HG02798 (cell line): ENCODE measurements around the gene SAMD4A.

Source experiments
- ATAC-seq: cut with Tn5 transposase; IDR thresholded peaks from one replicate; pipeline ENCODE4 v1.9.1; 2021; ENCODE audit warnings: mild to moderate bottlenecking; ENCODE audit not compliant: unreplicated experiment, poor library complexity

Gene SAMD4A

GRCh38 chr14:54840336-54840735, 273.4 kb downstream of the SAMD4A start:
- no peak for ATAC-seq

DNA sequence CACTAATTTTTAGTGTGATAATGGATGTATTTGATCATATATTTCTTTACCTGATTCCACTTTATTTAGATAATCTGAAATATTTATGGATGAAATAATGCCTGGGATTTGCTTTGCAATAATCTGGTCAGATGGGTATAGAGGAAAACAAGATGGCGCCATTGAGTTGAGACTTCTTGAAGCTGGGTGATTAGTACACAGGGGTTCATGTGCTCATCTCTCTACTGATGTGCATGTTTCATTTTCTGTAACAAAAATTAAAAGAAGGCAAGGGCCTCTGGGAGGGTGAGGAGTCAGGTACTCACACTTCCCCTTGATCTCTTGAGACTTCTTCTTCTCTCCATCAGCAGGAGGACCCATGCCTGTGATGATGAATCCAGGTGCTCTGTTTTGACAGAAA, 273.9 kb downstream of the SAMD4A start:
- no peak for ATAC-seq
